ENCODE results near the gene MYEF2.
A peak's percentile ranks its signal among the peaks of the same experiment; 100 is the strongest.

Gene MYEF2

GRCh38 chr15:48177766-48178647, at the start of gene MYEF2:
MYEF2 (minus strand) TSS chr15:48178295; CDS start chr15:48178237, 58 bp downstream.
- Histone ChIP-seq H3K27me3 (replicated peaks; ENCODE audit: control insufficient read depth, insufficient read depth, low read length) (peaks cover 3% of the 10 kb centered on the region), H3K9ac (ENCODE audit: low read length) (peak within 1 kb of the TSS; percentile 45), H3K4me3 (ENCODE audit: low read length) (peak within 1 kb of the TSS; percentile 78), H3K4me1 (ENCODE audit: control insufficient read depth, insufficient read depth, low read length) (no peaks in the 10 kb centered on the region), H3K36me3 (ENCODE audit: control insufficient read depth, insufficient read depth, low read length, severe bottlenecking) (no peaks in the 10 kb centered on the region), H3K9me3 (ENCODE audit: control insufficient read depth, low read length) (no peaks in the 10 kb centered on the region)
- peak; percentile 86 for DNase-seq (ENCODE audit: low read depth)

- H3K4me3 ChIP-seq (ENCODE audit: low read length): no peak overlapping the region
- DNase-seq (ENCODE audit: low read depth): no peak
- no peaks in the 10 kb centered on the region for H3K4me1 ChIP-seq (ENCODE audit: control insufficient read depth, insufficient read depth, low read length)
- no peak overlapping the region for H3K9ac ChIP-seq (ENCODE audit: low read length)
- no peaks in the 10 kb centered on the region for H3K27me3 ChIP-seq (replicated peaks; ENCODE audit: control insufficient read depth, insufficient read depth, low read length)
- no peaks in the 10 kb centered on the region for H3K36me3 ChIP-seq (ENCODE audit: control insufficient read depth, insufficient read depth, low read length, severe bottlenecking)
- H3K9me3 ChIP-seq (ENCODE audit: control insufficient read depth, low read length): no peaks in the 10 kb centered on the region
Observed at GRCh38 chr15:48225771-48226170, 47.7 kb upstream of the MYEF2 start.

GRCh38 chr15:48222627-48223026, 44.5 kb upstream of the MYEF2 start:
- Histone ChIP-seq H3K27me3 (replicated peaks; ENCODE audit: control insufficient read depth, insufficient read depth, low read length) (no peaks in the 10 kb centered on the region), H3K36me3 (ENCODE audit: control insufficient read depth, insufficient read depth, low read length, severe bottlenecking) (no peaks in the 10 kb centered on the region), H3K4me1 (ENCODE audit: control insufficient read depth, insufficient read depth, low read length) (no peaks in the 10 kb centered on the region), H3K9ac (ENCODE audit: low read length) (no peak overlapping the region), H3K9me3 (ENCODE audit: control insufficient read depth, low read length) (no peaks in the 10 kb centered on the region), H3K4me3 (ENCODE audit: low read length) (no peak overlapping the region)
- no peak for DNase-seq (ENCODE audit: low read depth)

GRCh38 chr15:48221885-48222284, 43.8 kb upstream of the MYEF2 start:
- no peak overlapping the region for H3K4me3 ChIP-seq (ENCODE audit: low read length)
- no peaks in the 10 kb centered on the region for H3K27me3 ChIP-seq (replicated peaks; ENCODE audit: control insufficient read depth, insufficient read depth, low read length)
- H3K9me3 ChIP-seq (ENCODE audit: control insufficient read depth, low read length): no peaks in the 10 kb centered on the region
- H3K4me1 ChIP-seq (ENCODE audit: control insufficient read depth, insufficient read depth, low read length): no peaks in the 10 kb centered on the region
- H3K9ac ChIP-seq (ENCODE audit: low read length): no peak overlapping the region
- H3K36me3 ChIP-seq (ENCODE audit: control insufficient read depth, insufficient read depth, low read length, severe bottlenecking): no peaks in the 10 kb centered on the region
- DNase-seq (ENCODE audit: low read depth): no peak

GRCh38 chr15:48221261-48221660, 43.2 kb upstream of the MYEF2 start:
- no peak for DNase-seq (ENCODE audit: low read depth)
- Histone ChIP-seq H3K9me3 (ENCODE audit: control insufficient read depth, low read length) (no peaks in the 10 kb centered on the region), H3K4me1 (ENCODE audit: control insufficient read depth, insufficient read depth, low read length) (no peaks in the 10 kb centered on the region), H3K9ac (ENCODE audit: low read length) (no peak overlapping the region), H3K36me3 (ENCODE audit: control insufficient read depth, insufficient read depth, low read length, severe bottlenecking) (no peaks in the 10 kb centered on the region), H3K27me3 (replicated peaks; ENCODE audit: control insufficient read depth, insufficient read depth, low read length) (no peaks in the 10 kb centered on the region), H3K4me3 (ENCODE audit: low read length) (no peak overlapping the region)

GRCh38 chr15:48205981-48206380, 27.9 kb upstream of the MYEF2 start, which contains the start of gene SLC12A1:
SLC12A1 (plus strand) TSS chr15:48206302; CDS start chr15:48207720, 1,418 bp downstream.
- Histone ChIP-seq H3K36me3 (ENCODE audit: control insufficient read depth, insufficient read depth, low read length, severe bottlenecking) (no peaks in the 10 kb centered on the region), H3K9me3 (ENCODE audit: control insufficient read depth, low read length) (no peaks in the 10 kb centered on the region), H3K4me1 (ENCODE audit: control insufficient read depth, insufficient read depth, low read length) (peaks cover 3% of the 10 kb centered on the region), H3K4me3 (ENCODE audit: low read length) (no peak within 1 kb of the TSS), H3K27me3 (replicated peaks; ENCODE audit: control insufficient read depth, insufficient read depth, low read length) (no peaks in the 10 kb centered on the region), H3K9ac (ENCODE audit: low read length) (no peak within 1 kb of the TSS)
- DNase-seq (ENCODE audit: low read depth): no peak

GRCh38 chr15:48202068-48202467, 24.0 kb upstream of the MYEF2 start:
- no peaks in the 10 kb centered on the region for H3K36me3 ChIP-seq (ENCODE audit: control insufficient read depth, insufficient read depth, low read length, severe bottlenecking)
- H3K27me3 ChIP-seq (replicated peaks; ENCODE audit: control insufficient read depth, insufficient read depth, low read length): no peaks in the 10 kb centered on the region
- H3K9me3 ChIP-seq (ENCODE audit: control insufficient read depth, low read length): no peaks in the 10 kb centered on the region
- peaks cover 3% of the 10 kb centered on the region for H3K4me1 ChIP-seq (ENCODE audit: control insufficient read depth, insufficient read depth, low read length)
- no peak overlapping the region for H3K9ac ChIP-seq (ENCODE audit: low read length)
- H3K4me3 ChIP-seq (ENCODE audit: low read length): no peak overlapping the region
- no peak for DNase-seq (ENCODE audit: low read depth)

- H3K36me3 ChIP-seq (ENCODE audit: control insufficient read depth, insufficient read depth, low read length, severe bottlenecking): no peaks in the 10 kb centered on the region
- H3K9ac ChIP-seq (ENCODE audit: low read length): no peak within 1 kb of the TSS
- no peak for DNase-seq (ENCODE audit: low read depth)
- peaks cover 11% of the 10 kb centered on the region for H3K27me3 ChIP-seq (replicated peaks; ENCODE audit: control insufficient read depth, insufficient read depth, low read length)
- H3K4me3 ChIP-seq (ENCODE audit: low read length): peak within 1 kb of the TSS; percentile 57
- no peaks in the 10 kb centered on the region for H3K9me3 ChIP-seq (ENCODE audit: control insufficient read depth, low read length)
- peaks cover 7% of the 10 kb centered on the region for H3K4me1 ChIP-seq (ENCODE audit: control insufficient read depth, insufficient read depth, low read length)
Observed at GRCh38 chr15:48191574-48192225, 13.6 kb upstream of the MYEF2 start, which contains the start of gene CTXN2. CTXN2 (plus strand) TSS chr15:48191665; CDS start chr15:48201301, 9,636 bp downstream.

GRCh38 chr15:48190932-48191573, 13.0 kb upstream of the MYEF2 start:
- Histone ChIP-seq H3K27me3 (replicated peaks; ENCODE audit: control insufficient read depth, insufficient read depth, low read length) (peaks cover 11% of the 10 kb centered on the region), H3K9me3 (ENCODE audit: control insufficient read depth, low read length) (no peaks in the 10 kb centered on the region), H3K4me3 (ENCODE audit: low read length) (peak overlapping the region; percentile 57), H3K4me1 (ENCODE audit: control insufficient read depth, insufficient read depth, low read length) (peaks cover 7% of the 10 kb centered on the region), H3K9ac (ENCODE audit: low read length) (no peak overlapping the region), H3K36me3 (ENCODE audit: control insufficient read depth, insufficient read depth, low read length, severe bottlenecking) (no peaks in the 10 kb centered on the region)
- DNase-seq (ENCODE audit: low read depth): peak; percentile 78

- H3K4me1 ChIP-seq (ENCODE audit: control insufficient read depth, insufficient read depth, low read length): peaks cover 4% of the 10 kb centered on the region
- H3K9ac ChIP-seq (ENCODE audit: low read length): no peak overlapping the region
- H3K4me3 ChIP-seq (ENCODE audit: low read length): no peak overlapping the region
- DNase-seq (ENCODE audit: low read depth): no peak
- no peaks in the 10 kb centered on the region for H3K36me3 ChIP-seq (ENCODE audit: control insufficient read depth, insufficient read depth, low read length, severe bottlenecking)
- no peaks in the 10 kb centered on the region for H3K27me3 ChIP-seq (replicated peaks; ENCODE audit: control insufficient read depth, insufficient read depth, low read length)
- peaks cover 4% of the 10 kb centered on the region for H3K9me3 ChIP-seq (ENCODE audit: control insufficient read depth, low read length)
Observed at GRCh38 chr15:48186271-48186670, 8.2 kb upstream of the MYEF2 start.

- H3K4me1 ChIP-seq (ENCODE audit: control insufficient read depth, insufficient read depth, low read length): no peaks in the 10 kb centered on the region
- H3K36me3 ChIP-seq (ENCODE audit: control insufficient read depth, insufficient read depth, low read length, severe bottlenecking): no peaks in the 10 kb centered on the region
- peaks cover 4% of the 10 kb centered on the region for H3K9me3 ChIP-seq (ENCODE audit: control insufficient read depth, low read length)
- no peak for DNase-seq (ENCODE audit: low read depth)
- H3K4me3 ChIP-seq (ENCODE audit: low read length): no peak overlapping the region
- H3K9ac ChIP-seq (ENCODE audit: low read length): no peak overlapping the region
- H3K27me3 ChIP-seq (replicated peaks; ENCODE audit: control insufficient read depth, insufficient read depth, low read length): no peaks in the 10 kb centered on the region
Observed at GRCh38 chr15:48185529-48185928, 7.4 kb upstream of the MYEF2 start.
